ENCODE measurements around the gene CDC42EP3.

The CDC42EP3 gene

GRCh38 chr2:37636381-37637066 is 34.9 kb downstream of the CDC42EP3 start:
- no peak for TF ChIP-seq CTCF (IDR thresholded peaks at IDR 0.05; ENCODE audit: low read depth, low read length)
- H3K4me3 ChIP-seq (ENCODE audit: low read depth, low read length): no peak overlapping the region

DNA sequence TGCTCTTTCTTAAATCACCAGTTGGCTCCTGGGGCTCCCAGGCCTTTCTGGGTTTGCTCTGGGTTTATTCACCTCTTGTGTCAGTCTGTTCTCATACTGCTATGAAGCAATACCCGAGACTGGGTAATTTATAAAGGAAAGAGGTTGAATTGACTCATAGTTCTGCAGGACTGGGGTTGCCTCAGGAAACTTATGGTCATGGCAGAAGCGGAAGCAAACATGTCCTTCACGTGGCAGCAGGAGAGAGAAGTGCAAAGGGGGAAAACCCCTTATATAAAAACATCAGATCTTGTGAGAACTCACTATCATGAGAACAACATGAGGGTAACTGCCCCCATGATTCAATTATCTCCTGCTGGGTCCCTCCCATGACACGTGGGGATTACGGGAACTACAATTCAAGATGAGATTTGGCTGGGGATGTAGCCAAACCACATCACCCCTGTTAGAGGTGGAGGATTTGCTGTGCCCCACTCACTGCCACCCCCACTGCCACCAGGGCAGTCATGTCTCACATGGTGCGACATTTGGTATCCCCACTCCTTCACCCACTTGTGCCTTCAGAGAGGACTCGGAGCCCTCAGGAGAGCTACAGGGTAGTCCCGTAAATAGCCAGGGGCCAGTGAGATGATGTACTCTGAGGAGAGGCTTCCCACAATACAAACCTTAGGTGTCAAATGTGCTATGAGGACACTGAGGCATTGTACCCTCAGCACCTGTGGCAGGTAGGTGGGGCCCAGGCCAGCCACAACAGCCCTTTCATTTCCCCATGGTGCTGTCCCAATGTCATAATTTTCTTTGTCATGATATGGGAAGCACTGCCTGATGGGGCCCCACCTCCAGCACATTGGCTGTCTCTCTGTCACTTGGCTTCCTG is 35.7 kb downstream of the CDC42EP3 start:
- no peak overlapping the region for H3K4me3 ChIP-seq (ENCODE audit: low read depth, low read length)
- no peak for TF ChIP-seq CTCF (IDR thresholded peaks at IDR 0.05; ENCODE audit: low read depth, low read length)

GRCh38 chr2:37634914-37635503 is 36.4 kb downstream of the CDC42EP3 start:
- no peak for TF ChIP-seq CTCF (IDR thresholded peaks at IDR 0.05; ENCODE audit: low read depth, low read length)
- H3K4me3 ChIP-seq (ENCODE audit: low read depth, low read length): no peak overlapping the region

DNA sequence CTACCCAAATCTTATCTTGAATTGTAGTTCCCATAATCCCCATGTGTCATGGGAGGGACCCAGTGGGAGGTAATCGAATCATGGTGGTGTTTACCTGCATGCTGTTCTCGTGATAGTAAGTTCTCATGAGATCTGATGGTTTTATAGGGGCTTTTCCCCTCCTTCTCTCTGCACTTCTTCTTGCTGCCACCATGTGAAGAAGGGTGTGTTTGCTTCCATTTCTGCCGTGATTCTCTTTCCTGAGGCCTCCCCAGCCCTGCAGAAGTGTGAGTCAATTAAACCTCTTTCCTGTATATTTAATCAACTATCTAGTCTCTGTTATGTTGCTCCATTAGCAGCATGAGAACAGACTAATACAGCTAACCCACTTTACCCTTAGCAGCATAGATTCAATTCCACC is 37.6 kb downstream of the CDC42EP3 start:
- no peak for TF ChIP-seq CTCF (IDR thresholded peaks at IDR 0.05; ENCODE audit: low read depth, low read length)
- H3K4me3 ChIP-seq (ENCODE audit: low read depth, low read length): no peak overlapping the region

GRCh38 chr2:37633234-37633633 is 38.2 kb downstream of the CDC42EP3 start:
- no peak overlapping the region for H3K4me3 ChIP-seq (ENCODE audit: low read depth, low read length)
- no peak for TF ChIP-seq CTCF (IDR thresholded peaks at IDR 0.05; ENCODE audit: low read depth, low read length)

DNA sequence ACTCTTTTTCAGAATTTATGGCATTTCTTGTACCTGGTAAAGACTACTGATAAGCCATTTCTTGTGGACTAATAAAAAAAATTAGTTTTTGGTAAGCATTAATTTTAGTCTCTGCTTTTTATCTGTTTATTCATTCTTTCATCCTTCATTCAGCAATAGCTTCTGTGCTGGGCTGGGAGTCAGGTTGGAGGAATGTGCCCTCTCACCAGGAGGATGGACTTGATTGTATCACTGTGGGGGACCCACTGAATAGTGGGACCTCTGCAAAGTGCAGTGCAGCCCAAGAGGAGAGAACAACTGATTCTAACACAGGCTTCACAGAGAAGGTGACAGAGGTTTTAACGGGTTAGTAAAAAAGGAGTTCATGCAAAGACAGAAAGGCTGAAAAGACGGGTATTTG is 39.1 kb downstream of the CDC42EP3 start:
- no peak overlapping the region for H3K4me3 ChIP-seq (ENCODE audit: low read depth, low read length)
- TF ChIP-seq CTCF (IDR thresholded peaks at IDR 0.05; ENCODE audit: low read depth, low read length): no peak

GRCh38 chr2:37631698-37632097 is 39.7 kb downstream of the CDC42EP3 start:
- H3K4me3 ChIP-seq (ENCODE audit: low read depth, low read length): no peak overlapping the region
- no peak for TF ChIP-seq CTCF (IDR thresholded peaks at IDR 0.05; ENCODE audit: low read depth, low read length)

All from WI38 (cell line).